NCI-H526 (cell line): ENCODE data around the gene NEDD4L.
"Not testable (repeated sequence)": the region's sequence is repeated elsewhere in the genome, so short reads cannot be mapped to it uniquely, and the experiment has no call there.

Source experiments
- DNase-seq, 2 experiments: peaks; one replicate each; lab custom pipeline; 2025; lab: John Stamatoyannopoulos, UW

Gene NEDD4L

GRCh38 chr18:58266291-58266690 is 222.3 kb downstream of the NEDD4L start:
- no peak for DNase-seq

GRCh38 chr18:58267493-58267892 is 223.5 kb downstream of the NEDD4L start:
- DNase-seq: no peak

- DNase-seq: no peak
Observed at GRCh38 chr18:58268849-58269248, 224.8 kb downstream of the NEDD4L start.

GRCh38 chr18:58269931-58270330 is 225.9 kb downstream of the NEDD4L start:
- no peak for DNase-seq

- no peak for DNase-seq
Observed at GRCh38 chr18:58270396-58270795, 226.4 kb downstream of the NEDD4L start.

- DNase-seq: no peak
Observed at GRCh38 chr18:58271770-58272169, 227.7 kb downstream of the NEDD4L start.

GRCh38 chr18:58272209-58272608 is 228.2 kb downstream of the NEDD4L start:
- no peak for DNase-seq

GRCh38 chr18:58272779-58273435 is 228.9 kb downstream of the NEDD4L start:
- DNase-seq: no peak

GRCh38 chr18:58275176-58275575 is 231.2 kb downstream of the NEDD4L start:
- DNase-seq: no peak

- no peak for DNase-seq
Observed at GRCh38 chr18:58276789-58277739, 233.0 kb downstream of the NEDD4L start.

GRCh38 chr18:58279504-58280175 is 235.6 kb downstream of the NEDD4L start:
- no peak for DNase-seq

- DNase-seq: no peak
Observed at GRCh38 chr18:58280191-58280590, 236.2 kb downstream of the NEDD4L start.

GRCh38 chr18:58282872-58283271 is 238.8 kb downstream of the NEDD4L start:
- DNase-seq: not testable (repeated sequence)

GRCh38 chr18:58284699-58285448 is 240.8 kb downstream of the NEDD4L start:
- no peak for DNase-seq

GRCh38 chr18:58285449-58286130 is 241.6 kb downstream of the NEDD4L start:
- no peak for DNase-seq

- no peak for DNase-seq
Observed at GRCh38 chr18:58286632-58287352, 242.8 kb downstream of the NEDD4L start.

GRCh38 chr18:58287353-58288274 is 243.6 kb downstream of the NEDD4L start:
- peak; percentile 77 to 85 for DNase-seq

GRCh38 chr18:58288921-58289797 is 245.1 kb downstream of the NEDD4L start:
- DNase-seq: no peak
